ENCODE results near the gene FGFR3.

DNA sequence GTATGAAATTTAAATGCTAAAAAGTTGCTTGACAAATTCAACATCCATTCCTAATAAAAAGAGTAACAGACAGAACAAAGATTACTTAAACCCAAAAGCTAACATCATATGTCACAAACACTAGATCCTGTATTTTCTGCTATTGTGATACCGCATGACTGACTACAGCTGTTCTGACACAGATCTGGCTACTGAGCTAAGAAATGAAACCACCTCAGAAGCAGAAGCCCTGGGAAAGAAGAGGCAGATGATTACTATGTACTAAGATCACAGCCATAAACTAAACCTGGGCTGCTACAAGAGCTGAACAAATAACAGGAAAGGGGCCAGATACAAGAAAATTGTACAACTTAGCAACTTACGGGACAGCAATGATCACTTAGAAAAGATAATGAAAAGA lies 53.5 kb downstream of the FGFR3 start:
- TF ChIP-seq, protein P1, sequence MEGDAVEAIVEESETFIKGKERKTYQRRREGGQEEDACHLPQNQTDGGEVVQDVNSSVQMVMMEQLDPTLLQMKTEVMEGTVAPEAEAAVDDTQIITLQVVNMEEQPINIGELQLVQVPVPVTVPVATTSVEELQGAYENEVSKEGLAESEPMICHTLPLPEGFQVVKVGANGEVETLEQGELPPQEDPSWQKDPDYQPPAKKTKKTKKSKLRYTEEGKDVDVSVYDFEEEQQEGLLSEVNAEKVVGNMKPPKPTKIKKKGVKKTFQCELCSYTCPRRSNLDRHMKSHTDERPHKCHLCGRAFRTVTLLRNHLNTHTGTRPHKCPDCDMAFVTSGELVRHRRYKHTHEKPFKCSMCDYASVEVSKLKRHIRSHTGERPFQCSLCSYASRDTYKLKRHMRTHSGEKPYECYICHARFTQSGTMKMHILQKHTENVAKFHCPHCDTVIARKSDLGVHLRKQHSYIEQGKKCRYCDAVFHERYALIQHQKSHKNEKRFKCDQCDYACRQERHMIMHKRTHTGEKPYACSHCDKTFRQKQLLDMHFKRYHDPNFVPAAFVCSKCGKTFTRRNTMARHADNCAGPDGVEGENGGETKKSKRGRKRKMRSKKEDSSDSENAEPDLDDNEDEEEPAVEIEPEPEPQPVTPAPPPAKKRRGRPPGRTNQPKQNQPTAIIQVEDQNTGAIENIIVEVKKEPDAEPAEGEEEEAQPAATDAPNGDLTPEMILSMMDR (IDR thresholded peaks at IDR 0.05), result no peak
- TF ChIP-seq POLR2A (IDR thresholded peaks at IDR 0.05), result no peak
